Erythroblast (primary cell): ENCODE measurements around the gene PLPP3.

Source experiments
- DNase-seq, 2 experiments: peaks; one replicate each; lab custom pipeline; 2025; lab: John Stamatoyannopoulos, UW
- GATA1 ChIP-seq: IDR thresholded peaks from 2 replicates; pipeline ENCODE4 v1.6.1; 2011; ENCODE audit warnings: low read depth, mild to moderate bottlenecking, control low read depth, low read length, moderate library complexity
- POLR2A ChIP-seq: IDR thresholded peaks from 2 replicates; pipeline ENCODE4 v1.6.1; 2011; ENCODE audit warnings: mild to moderate bottlenecking, low read length

The PLPP3 gene

DNA sequence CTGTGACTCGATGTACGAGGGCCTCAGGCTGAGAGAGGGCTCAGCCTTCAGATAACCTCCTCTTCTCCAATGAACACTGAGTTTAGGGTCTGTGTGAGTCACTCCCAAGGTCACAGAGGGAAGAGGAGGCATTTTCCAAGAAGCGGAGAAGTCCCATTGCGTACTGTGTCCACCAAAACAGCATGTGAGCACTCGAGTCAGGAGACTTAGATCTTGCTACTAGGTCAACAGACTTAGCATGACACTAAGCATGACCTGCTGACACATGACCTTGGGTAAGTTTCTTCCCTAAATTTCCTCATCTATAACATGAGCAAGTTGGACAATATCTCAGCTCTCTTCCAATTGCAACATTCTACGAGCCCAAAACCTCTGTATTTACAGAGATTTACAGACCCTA is 68.0 kb downstream of the PLPP3 start:
- DNase-seq, result no peak
- TF ChIP-seq POLR2A, result no peak
- no peak for TF ChIP-seq GATA1

DNA sequence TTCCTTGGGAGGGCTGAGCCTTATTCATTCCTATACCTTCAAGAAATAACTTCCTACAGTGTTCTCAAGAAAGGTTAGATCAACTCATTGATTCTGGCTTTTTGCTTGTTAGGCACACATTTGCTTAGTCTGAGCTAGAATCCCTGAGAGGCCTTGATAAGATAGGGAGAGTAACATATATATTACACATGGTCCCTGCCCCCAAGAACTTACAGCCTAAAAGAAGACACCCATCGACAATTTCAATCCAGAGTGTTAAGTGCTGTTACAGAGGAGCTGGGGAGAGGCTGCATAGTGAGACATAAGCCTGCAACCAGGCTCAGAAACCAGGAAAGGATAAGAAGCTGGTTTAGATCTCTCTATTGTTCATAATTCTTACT is 68.7 kb downstream of the PLPP3 start:
- no peak for TF ChIP-seq POLR2A
- TF ChIP-seq GATA1, result no peak
- no peak for DNase-seq

DNA sequence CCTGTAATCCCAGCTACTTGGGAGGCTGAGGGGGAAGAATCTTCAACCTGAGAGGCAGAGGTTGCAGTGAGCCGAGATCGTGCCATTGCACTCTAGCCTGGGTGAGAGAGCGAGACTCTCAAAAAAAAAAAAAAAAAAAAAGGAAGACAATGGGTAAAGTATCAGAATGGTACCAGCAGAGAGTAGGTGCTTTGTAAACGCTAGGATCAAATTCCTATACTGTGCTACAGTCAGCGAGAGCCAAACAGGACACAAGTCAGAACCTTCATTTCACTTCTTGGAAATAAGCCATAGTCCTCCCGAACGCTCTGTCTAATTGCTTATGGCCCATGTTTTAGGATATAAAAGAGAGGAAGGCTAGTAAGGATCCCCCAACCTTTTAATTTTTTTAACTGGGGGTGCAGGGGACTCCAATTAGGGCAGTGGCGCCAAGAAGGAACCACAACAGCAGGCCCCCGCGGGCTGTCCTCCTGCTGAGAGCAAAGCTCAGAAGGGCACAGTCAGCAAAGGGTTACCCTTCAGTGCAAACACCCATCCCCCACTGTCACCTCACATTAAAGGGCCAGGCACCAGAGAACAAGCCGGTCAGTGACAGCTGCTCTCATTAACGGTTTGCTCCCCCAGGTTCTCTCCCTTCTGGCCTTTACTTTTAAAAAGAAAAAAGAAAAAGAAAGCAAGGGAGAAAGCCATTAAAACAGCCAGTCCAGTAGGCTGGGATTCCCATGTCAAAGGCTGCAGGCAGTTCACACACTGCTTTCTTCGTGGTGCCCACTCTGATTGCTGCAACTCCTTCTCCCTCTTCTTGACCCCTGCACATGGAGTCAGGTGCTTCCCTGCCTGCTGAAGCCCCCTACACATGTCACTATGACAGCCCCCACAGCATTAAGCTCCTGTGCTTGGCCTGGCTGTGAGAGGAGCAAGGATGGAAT is 69.4 kb downstream of the PLPP3 start:
- no peak for DNase-seq
- TF ChIP-seq GATA1 (no peak), POLR2A (no peak)

DNA sequence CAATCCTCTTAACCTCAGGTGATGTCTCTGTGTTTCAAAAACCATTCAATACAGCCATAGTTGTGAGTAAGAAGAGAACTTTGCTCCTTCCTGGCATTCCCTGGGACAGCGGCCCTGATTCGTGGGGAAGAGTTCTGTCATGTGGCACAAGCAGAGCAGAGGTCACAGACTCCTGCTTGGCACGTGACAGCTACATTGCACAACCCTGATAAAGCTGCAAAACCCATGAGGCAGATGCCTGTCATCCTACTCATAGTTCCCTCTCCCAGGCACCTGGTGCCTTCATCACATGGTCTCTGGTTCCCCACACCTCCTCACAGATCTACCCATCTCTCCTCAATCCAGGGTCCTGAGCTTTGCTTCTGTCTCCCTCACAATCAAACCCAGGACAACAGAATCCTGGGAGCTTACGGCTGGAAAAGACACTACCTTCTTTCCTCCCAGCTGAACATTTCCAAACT is 70.8 kb downstream of the PLPP3 start:
- no peak for TF ChIP-seq POLR2A
- no peak for TF ChIP-seq GATA1
- DNase-seq, result no peak

DNA sequence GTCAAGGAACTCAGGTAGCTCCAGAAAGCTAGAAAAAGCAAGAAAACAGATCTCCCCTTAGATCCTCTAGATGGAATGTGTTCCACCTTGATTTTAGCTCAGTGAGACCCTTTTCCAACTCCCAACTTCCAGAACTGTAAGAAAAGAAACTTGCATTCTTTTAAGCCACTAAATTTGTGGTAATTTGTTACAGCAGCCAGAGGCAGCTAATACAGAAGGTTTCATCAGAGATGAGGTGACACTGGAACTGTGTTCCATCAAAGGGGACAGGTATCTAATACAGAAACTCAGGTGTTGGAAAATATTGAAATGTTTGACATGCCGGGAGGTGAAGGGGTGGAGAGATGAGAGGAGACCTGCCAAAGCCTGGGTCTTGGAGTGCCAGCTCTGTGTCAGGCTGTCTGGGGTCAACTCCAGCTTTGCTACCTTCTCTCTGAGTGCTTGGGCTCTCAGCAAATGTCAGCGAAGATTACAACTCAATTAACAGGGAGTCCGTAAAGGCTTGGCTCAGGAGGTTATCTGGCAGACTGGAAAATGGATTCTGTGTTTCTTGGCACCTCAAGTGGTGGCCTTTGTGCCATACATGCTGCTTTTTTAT is 71.3 kb downstream of the PLPP3 start:
- TF ChIP-seq GATA1, result no peak
- no peak for TF ChIP-seq POLR2A
- no peak for DNase-seq

DNA sequence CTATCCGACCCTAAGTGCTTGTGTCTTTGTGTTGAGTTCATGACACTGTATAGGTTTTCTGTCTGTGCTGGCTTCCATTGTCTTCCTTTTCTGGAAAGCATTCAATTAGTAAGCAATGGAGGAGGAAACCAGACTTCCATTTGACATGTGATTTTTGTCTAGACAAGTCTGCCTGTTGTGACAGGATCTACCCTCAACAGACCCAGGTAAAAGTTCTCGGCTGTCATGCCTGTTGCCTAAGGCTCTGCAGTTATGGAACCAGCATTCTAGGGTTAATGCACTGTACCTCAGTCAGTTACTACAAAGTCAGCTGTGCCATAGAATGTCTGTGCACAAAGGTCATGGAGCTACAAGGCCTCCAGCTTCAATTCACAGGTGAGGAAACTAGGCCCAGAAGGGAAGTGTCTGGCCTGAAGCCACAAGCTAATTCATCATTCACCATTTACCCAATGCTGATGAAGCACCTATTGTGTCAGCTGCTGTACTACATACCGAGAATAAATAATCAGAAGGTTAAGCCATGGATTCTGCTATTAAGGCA is 72.3 kb downstream of the PLPP3 start:
- no peak for DNase-seq
- no peak for TF ChIP-seq GATA1
- no peak for TF ChIP-seq POLR2A

DNA sequence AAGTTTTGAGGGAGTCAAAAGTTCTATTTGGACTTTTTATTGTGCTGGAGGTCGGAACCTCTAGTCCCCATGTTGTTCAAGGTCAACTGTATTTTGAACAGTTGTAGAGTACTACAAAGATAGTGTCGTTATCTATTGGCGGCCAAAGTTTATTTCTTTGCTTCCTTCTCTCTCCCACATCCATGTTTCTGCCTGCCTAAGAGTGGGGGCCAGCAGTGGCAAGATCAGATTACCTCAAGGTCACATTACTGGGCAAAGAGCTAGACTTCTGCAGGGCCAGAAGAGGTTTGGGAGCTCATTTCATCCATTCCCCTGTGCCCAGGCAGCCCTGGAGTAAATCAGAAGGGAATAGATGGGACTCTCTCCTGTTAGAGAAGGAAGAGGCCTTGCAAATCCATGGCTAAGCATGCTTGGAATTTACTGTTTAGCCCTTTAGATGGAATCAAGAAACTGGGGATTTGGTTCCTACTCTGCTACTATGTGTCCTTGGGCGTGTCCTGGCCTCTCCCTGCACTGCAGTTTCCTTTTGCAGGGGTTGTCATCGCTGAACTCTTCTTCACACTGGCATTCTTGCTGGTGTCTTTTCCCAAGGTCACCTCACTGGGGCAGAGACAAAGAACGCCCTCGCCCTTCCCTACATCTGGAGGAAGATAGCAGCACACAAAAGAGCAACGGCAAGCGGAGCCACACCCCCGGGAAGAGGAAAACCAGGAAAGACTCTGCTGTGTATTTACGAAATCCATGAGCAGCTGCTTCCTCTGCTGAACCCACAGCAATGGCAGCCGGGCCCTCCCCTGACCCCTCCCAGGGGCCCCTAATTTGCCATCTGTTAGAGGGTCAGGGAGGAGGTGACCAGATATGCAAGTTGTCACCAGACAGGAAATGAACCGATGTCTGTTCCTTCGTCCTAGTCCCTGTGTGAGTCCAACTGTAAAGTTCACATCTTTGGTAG is 73.3 kb downstream of the PLPP3 start:
- no peak for DNase-seq

DNA sequence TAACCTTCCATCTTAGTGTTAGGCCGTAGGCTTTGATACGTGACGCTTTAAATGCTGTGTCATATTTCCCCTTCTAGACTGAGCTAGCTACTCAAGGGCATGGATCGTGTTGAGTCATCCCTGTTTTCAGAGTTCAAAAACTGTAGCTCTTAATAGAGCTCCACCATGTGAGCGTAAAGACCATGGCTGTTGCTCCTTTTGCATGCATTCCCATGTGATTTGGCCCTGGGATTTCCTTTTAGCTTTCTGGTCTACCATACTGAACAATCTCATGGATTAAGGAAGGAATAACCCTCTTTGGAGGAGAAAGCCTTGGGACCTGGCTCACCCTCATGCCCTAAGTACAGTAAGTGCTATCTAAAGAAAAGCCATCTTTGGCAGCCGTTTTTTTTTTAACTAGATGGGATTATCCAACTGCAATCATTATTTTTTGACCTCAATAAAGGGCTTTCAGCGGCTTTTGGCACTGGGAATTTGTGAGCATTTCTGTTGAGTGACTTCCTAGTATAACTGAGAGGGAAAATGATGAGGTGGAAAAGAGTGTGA is 76.6 kb downstream of the PLPP3 start:
- TF ChIP-seq GATA1, result no peak
- TF ChIP-seq POLR2A, result no peak

More for the DNA sequence above, 73.3 kb downstream of the PLPP3 start:
- no peak for TF ChIP-seq POLR2A

DNA sequence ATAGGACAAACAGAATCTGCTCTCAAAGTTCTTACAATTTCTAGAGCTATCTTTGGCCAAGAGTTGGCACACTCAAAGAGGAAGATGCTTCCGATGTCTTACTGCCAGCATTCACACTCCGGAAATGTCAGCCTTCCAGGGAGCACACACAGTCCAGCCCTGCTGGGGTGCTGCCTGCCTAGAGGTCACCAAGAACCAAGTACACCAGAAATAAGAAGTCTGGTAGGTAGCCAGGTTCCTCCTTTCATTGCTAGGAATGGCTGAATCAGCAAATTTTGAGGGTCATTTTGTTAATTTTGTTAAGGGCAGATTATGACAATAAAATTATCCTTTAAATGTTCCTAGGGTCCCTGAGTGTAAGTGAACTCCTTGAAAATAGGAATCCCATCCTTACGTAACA is 77.5 kb downstream of the PLPP3 start:
- DNase-seq, result no peak
- TF ChIP-seq POLR2A (no peak), GATA1 (no peak)

More for the DNA sequence above, 76.6 kb downstream of the PLPP3 start:
- DNase-seq, result peak; percentile 41 to 65

DNA sequence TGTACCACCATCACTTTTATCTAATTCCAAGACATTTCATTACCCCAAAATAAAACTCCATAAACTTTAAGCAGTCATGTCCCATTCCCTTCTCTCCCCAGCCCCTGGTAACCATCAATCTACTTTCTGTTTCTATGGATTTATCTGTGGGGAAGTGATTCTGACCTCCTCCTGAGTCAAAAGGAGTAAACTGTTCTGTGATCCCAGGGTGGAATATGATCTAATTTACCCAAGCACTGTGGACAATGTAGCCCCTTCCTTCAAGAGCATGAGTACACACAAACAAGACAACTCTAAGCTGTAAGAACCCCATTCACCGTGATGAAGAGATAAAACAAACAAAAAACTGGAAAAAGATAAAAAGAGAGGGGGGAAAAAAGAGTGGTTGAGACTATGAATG is 77.9 kb downstream of the PLPP3 start:
- no peak for DNase-seq
- TF ChIP-seq GATA1, result no peak
- TF ChIP-seq POLR2A, result no peak

DNA sequence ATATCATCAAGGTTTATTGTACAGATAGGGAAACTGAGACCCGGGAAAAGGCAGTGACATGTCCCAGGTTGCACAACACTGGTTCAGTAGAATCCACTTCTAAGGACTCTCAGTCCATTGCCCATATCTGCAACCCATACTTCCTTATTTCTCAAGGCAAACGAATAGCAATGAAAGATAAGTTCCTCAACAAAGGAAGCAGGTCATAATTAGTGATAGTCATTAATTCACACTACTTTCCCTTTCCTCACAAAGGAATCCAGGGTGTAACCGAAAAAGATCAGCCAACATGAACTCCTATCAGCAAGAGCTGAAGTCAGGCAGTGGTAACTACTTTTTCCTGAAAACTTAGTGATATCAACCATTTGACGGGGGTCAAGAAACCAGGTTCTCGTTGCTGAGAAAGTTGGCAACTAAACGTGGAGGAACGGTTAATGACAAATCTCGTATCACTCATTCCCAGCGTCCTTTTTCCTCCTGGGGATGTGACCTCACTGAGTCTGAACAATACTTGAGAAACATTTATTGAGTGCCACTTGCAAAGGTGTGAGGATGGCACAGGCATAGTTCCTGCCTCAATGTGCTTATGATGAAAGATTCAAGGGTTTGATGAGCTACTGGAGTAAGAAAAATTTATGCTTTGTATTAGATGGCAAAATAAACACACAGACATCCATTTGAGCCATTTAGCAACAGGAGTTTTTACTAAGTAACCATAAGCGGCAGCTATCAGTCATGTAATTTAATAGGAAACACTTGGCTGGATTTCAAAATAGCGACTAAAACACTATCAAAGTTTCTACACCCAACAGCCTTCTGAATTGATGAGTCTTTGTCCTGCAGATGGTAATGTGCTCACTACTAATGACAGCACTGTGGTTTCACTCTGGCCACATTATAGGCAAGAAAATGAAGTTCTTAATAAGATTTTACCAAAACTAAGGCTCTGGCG is 82.3 kb downstream of the PLPP3 start:
- no peak for DNase-seq
- no peak for TF ChIP-seq GATA1

DNA sequence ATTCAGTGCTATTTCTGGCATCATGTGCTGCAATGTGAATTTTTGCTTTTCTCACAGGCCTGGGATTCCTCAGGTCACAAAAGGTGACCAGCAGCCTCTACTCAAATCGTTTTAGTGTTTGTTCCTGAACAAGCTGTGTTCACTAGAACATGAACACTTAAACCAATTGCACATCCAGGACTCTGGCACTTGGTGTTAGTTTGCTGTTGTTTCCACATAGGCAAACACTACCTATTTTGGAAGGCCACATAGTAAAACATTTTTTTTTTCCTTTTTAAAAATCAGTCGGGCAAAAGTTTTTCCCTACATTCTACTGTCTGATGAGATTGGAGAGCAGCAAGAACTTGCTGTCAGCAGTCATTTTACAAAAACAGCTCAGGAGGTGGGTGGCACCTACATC is 83.2 kb downstream of the PLPP3 start:
- no peak for DNase-seq
- TF ChIP-seq POLR2A (no peak), GATA1 (no peak)
